NCI-H748 (cell line): ENCODE results near the gene STOM.
"Not testable (repeated sequence)": the region's sequence is repeated elsewhere in the genome, so short reads cannot be mapped to it uniquely, and the experiment has no call there.

Experiments used
- DNase-seq: peaks from one replicate; lab custom pipeline; 2025; ENCODE audit not compliant: unreplicated experiment; lab: John Stamatoyannopoulos, UW

The STOM gene

DNA sequence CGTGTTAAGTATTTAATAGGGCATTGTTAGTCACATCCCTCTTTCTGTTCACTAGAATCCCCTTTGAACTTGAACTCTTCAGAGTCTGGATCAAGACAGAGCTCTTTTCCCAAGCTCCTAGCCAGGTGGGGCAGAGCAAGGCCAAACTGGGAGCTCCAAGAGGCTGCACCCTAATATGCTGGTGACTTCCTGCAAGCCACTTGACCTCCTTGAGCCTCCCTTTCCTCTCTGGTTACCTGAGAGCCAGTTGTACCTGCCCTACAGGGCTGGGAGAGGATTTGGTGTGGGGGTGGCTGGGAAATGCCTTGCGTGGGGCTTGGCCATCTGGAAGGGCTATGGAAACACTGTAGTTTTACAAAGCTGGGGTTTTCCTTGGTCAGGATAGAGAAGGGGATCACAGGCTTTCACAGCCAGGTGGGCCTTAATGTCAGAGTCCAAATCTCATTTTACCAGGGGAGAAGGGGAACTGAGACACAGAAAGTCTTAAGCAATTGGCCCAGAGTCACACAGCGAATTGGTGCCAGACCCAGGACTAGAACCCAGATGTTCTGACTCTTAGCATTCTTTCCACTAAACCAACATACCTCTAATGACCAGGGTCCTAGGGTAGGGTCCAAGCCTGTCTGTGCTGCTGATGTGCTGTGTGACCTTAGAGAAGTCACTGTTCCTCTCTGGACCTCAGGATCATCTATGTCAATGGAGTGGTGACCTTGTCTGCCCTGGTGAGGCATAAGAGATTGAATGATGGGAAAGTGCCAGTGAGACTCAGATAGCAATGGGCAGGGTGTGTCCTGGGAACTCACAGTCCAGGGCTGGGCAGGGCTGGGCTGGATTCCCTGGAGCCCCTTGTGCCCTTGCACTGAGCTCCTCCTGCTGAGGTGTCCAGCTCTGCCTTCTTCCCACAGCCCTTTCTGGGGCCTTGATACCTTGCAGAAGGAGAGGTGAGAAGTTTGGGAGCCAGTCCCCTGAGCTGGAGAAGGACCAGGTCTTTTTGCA lies 66.3 kb downstream of the STOM start:
- no peak for DNase-seq

DNA sequence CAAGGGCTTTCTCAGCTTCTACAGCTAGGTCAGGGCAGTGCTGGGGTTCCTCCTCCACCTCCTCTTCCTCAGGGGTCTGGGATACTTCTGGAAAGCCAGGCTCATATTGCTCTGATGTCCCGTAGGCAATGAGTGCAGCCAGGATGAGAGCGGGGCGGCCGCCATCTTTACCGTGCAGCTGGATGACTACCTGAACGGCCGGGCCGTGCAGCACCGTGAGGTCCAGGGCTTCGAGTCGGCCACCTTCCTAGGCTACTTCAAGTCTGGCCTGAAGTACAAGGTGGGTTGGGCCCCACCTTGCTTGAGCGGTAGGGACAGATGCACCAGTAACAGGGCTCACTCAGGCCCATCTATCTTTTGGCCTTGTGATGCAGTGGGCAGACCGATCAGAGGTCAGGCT lies 67.3 kb downstream of the STOM start:
- DNase-seq: no peak

DNA sequence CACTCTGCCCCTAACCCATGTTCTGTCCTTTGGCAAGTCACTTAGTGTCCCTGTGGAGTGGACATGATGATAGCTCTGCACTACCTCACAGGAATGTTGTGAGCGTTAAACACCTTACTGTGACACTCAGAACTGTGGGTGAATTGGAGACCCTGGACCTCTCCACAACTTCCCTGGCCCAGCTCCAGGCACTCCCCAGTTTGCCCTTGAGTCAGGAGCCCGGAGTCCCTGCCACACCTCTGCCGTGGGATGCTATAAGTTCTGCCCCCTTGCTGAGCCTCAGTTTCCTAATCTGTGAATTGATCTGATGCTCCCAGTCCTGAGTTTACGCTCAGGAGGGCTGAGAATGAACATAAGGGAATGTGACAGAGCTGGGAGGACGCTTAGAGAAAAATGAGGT lies 67.7 kb downstream of the STOM start:
- no peak for DNase-seq

DNA sequence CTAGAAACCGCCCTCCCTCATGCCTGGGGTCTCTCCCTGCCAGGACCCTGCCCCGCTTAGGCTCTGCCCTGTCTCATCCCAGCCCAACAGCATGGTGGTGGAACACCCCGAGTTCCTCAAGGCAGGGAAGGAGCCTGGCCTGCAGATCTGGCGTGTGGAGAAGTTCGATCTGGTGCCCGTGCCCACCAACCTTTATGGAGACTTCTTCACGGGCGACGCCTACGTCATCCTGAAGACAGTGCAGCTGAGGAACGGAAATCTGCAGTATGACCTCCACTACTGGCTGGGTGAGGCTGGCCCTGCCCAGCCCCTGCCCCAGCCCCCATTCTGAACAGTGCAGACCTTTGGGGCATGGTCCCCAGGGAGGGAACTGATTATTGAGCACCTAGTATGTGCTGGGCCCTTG lies 68.2 kb downstream of the STOM start:
- no peak for DNase-seq

DNA sequence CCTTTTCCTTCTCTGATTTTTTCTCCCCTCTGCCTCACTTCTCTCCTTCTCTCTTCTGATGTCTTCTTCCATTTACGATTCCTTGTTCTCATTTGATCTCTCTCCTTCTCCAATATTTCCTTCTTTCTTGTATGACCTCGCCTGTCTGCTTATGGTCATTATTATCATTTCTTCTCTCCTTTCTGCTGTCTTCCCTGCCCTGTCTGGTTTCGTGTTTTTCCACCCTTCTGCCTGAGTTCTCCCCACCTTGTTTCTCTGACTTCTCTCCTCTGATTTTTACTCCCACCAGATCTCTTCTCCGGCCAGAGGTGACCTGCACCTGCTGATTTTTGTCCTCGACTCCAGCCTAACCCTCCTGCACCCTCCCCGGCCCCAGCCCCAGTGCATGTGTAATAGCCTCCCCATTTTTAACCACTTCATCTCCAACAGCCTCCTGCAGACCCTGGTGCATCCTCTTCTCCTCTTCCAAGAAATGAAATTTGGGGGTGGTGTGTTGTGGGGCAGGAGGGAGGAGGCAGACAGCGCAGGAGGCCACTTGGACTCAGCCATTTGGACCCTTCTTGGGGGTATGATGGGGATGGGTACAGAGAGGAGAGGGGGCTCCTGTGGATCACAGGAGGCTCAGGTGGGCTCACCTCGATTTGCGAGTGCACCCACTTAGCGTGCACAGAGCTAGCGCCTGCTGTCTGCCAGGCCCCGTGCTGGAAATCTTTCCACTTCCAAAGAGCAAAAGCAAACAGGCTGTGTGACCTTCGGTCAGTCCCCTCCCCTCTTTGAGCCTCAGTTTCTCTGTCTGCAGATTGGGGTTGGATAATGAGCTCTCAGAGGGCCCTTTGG lies 69.5 kb downstream of the STOM start:
- DNase-seq: no peak

DNA sequence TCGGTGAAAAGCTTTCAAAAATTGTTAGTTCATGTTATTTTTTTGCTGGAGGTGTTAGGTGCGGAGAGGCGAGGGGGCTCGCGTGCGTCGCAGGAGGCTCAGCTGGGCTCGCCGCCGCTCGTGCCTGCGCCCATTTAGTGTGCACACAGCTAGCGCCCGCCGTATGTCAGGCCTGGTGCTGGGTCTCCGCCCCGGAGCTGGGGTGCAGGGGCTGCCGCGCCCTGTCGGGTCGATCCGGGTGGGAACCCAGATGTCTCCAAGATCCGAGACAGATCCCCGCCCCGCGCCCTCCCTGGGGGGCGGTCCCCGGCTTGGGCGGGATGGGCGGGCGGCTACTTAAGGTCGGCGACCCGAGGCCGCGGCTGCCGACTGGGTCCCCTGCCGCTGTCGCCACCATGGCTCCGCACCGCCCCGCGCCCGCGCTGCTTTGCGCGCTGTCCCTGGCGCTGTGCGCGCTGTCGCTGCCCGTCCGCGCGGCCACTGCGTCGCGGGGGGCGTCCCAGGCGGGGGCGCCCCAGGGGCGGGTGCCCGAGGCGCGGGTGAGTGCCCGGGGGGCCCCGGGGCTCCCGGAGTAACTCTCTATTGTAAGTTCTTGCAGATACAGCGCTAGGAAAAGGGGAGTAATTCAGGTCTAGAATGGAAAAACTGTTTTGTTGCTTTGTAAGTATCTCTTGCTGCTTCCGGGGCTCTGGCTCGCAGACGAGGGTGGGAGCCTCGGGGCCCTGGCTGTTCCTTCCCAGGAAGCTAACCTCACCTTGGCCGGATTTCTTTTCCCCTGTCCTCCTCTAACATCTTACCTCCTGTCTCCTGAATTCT lies 70.4 kb downstream of the STOM start:
- peak; percentile 59 for DNase-seq

DNA sequence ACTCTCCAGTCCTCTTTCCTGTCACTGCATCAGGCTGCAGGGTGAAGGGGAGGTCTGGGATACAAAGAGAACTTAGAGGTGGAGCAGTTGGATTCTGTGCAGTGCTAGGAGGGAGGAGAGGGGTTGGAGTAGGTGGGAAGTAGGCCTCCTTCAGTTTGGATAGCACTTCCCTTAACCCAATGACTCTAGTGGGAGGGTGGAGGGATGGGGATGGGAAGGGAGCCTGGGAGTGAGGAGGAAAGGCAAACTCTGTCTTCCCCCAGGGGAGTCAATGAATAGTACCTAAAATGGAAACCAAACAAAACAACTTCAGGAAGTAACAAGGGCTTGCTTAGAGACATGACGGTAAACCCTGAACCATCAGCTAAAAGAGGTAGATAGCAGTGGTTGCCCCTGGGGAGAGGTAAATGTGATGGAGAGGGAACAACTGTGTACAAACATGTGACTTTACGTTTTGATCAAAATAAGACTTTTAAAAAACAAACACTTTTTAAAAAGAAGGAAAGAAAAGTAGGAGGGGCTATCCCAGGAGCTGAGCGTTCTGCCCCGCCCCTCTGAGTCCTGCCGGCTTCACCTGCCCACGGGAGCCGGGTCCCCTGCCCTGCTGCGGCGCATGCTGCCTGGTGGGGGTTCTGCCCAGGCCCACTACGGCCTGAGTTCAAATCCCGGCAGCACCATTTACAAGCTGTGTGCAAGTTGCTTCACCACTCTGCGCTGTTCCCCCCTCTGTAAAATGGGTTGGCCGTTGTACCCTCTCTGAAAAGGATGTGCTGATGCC lies 71.2 kb downstream of the STOM start:
- peak; percentile 47 for DNase-seq

DNA sequence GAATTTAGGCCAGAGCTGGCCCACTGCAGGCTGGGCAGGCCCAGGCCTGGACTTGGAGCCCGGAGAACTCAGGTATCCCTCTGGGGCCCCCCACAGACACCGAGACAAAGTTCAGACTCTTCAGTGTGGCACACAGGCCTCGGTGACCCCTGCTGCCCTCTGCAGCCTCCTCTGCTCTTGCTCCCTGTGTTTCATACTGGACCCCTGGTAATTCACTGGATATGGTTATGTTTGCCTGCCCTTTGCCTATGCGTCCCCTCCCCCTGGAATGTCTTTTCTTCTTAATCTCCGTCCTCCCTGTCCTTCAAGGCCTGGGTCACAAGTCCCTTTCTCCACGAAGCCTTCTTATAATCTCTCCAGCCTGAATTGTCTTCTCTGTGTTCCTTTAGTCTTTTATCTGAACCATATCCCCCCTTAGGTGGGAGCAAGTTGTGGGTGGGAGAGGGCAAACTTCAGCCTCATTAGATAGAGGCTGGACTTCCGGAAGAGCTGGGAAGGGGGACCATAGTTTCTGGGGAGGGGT lies 72.0 kb downstream of the STOM start:
- DNase-seq: no peak

DNA sequence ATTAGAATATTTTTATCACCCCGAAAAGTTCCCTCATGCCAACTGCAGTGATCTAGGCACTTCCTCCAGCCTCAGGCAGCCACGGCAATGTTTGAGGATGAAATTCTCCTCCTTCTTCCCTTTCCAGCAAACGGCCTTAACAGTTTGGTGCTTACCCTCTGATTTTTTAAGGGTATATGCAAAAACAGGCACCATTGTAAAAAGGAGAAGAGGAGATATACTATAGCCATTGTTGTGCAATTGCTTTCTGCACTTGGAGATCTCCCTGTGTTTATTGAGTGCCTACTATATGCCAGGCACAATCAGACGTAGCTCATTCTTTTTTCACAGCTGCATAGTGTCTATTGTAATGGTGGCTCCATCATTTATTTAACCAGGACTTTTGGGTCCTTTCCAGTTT lies 72.7 kb downstream of the STOM start:
- DNase-seq: no peak

DNA sequence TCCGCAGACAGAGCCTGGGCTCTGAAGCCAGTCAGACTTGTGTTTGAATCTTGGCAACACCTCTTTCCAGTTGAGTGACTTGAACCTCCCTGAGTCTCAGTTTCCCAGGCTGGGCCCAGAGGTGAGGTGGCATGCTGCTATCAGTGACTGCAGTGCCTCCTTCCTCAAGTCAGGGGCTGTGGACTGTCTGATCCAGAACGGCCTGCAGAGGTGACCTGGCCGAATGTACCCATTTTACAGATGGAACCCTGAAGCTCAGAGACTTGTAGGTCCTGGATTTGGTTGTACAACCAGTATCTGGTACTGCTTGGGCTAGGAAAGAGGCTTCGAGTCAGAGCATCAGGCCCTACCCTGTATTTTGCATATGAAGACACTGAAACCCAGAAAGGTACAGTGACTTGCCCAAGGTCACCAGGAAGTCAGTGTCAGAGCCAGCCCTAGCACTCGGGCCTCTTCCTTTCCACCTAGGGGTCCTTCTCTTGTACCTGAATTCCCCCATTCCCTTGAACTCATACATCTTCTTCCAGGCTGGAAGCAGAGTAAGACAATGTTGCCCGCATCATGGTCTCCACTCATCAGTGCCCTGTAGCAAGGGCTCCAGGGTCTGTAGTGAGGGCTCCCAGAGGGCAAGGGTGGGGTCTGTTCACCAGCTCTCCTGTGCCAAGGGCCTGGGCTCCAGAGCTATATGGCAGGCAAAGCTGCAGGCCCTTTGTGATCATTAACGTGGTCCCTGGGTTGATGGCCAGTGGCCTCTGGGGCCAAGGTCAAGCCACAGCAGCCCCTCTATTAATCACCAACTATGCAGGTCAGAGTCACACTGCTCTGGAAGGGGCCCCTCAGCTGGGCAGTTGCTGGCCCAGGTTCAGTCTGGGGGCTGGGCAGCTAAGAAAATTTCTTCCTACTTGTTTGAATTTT lies 73.6 kb downstream of the STOM start:
- DNase-seq: no peak

DNA sequence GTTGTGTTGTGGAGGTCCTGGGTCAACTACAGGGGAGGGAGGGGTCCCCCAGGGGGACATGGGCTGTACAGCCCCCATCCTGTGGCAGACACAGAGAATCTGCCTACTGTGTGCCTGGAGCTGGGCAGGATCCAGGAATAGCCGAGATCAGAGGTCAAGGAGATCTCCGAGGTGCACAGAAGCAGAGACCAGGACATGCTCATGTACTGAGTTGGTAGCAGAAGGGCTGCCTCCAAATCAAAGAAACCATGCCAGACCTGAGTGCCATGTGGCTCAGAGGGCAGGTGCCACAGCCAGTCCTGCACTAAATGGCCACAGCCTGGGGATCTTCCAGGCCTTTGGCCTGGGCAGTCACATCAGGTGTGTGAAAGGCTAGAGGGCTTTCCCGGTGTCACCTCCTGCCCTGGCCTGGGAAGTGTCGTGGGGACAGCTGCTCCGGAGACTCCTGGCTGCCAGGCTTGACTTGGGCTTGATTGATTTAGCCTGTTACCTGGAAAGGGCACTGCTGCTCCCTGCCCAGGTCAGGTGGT lies 74.3 kb downstream of the STOM start:
- DNase-seq: no peak

DNA sequence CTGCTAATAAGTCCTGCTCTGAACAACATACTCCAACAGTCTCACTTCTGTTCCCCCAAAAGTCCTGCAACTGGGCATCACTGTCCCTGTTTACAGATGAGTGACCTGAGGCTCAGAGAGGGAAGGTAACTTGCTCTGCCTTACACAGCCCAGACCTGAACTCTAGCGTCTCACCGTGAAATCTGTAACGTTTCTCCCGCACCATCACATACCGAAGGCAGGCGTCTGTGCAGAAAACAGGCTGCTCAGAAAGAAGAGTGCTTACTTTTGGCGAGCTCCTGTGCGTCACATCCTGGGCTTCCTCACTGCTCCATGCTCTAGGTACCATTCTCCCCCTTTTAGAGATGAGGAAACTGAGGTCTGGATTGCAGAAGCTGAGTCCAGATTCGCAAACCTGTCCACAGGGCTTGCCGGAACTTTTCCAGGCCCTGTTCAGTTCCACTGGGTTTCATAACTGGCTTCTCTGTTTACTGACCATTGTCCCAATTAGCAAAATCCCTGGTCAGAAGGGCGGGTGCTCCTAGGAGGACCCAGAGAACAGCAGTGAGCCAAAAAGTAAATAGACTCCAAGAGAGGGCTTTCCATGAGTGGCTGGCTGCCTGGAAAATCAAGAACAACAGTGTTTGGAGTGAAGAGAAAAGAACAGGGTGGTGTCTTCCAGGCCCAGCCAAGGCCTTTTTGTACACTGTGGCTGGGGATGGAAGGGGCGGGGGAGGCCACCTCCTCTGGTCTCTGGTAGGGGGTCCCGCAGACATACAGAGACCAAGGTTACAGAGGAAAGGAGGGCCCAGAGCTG lies 75.0 kb downstream of the STOM start:
- no peak for DNase-seq

DNA sequence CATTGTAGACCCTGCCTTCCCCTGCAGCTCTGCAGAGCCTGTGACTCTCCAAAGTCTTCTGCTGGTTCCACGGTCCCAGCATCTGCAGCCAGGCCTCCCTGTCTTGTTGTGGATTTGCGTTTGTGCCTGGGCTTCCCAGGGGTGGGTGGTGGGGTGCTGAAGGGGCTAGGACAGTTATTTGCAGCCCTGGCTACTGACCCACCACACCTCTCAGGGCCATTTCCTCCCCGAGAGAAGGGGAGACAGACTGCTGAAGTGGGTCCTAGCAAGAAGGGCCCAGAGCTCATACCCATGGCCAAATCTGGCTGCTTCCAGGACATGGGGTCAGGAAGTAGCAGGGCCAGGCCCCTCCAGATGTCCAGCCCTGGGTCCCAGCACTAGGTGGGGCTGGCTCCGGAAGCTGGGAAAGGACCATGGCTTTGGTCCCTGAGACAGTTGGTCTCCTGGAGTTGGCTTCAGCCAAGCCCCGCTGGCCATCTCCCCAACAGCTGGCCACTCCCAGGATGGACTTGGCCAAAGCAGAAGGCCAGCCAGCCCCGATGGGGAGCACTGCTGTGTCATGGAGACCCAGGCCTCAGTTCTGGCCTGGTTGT lies 75.8 kb downstream of the STOM start:
- no peak for DNase-seq

DNA sequence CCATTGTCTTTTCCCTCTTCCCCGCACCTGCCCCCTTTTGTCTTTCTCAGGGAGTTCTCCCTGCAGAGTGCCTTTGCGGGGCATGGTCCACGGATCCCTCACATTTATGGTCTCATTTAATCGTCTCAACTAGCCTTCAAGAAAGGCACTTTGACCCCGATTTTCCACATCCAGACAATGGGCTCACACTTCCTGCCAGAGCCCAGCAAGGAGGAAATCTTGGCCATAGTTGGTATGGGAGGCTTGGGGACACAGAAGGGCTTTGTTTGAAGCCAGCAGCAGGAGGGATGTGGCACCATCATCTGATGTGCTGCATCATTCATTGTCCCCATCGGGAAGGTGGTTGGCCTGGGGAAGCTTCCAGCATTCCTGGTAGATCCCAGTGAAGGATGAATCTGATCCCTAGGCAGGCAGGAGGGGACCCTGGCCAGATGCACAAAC lies 77.2 kb downstream of the STOM start:
- no peak for DNase-seq

DNA sequence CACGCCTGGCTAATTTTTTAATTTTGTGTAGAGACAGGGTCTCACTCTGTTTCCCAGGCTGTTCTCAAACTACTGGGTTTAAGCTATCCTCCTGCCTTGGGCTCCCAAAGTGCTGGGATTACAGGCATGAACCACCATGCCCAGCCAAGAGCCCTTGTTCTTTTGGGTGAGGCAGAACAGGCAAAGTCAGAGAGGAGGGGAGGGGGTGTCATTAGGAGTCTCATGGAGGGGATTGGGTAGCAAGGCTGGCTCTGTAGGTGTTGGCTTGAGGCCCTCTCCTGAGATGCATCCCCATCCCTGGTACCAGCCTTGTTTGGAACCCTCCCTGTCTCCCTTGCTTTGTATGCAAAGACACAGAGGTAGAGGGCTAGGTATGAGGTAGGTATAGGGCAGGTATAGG lies 78.0 kb downstream of the STOM start:
- no peak for DNase-seq

DNA sequence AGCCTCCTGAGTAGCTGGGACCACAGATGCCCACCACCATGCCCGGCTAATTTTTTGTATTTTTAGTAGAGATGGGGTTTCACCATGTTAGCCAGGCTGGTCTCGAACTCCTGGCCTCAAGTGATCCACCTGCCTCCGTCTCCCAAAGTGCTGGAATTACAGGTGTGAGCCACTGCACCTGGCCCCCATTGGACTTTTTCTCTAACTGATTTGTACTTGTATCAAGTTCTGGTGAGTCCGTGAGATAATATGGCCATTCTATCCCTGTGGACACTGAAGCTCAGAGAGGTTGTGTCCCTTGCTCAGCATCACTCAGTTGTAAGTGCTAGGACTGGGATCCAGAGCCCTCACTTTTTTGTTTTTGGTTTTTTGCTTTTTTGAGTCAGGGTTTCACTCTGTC lies 78.5 kb downstream of the STOM start:
- not testable (repeated sequence) for DNase-seq

DNA sequence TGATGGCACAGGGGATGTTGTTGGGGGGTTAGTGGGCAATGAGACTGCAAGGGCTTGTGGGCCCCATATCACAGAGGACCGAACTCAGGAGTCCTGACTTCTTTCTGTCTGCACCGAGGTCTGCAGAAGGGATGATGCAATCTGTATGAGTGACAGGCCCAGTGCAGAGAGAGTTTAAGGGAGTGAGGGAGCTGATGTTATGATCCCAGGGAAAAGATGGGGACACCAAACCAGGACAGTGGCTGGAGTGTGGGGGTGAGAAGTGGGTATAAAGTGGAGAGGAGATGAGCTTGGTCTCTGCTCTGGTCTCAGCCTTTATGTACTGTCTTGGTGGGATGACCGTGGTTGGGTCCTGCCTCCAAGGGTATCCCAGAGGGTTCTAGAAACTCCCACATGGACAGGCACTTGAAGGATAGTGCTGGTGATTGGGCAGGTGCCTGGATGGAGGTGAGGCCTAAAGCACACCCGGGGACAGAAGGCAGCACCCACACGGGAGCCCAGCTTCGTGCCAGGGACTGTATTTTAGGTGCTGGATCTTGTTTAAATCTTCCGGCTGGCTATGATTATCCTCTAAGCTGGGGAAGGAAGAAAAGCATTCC lies 80.2 kb downstream of the STOM start:
- no peak for DNase-seq
